ENCODE measurements around the gene UBA7. TPM values are rescaled to one million over a fixed set of nuclear protein-coding genes. Genes with fewer than 3 reads are reported as not detected.

The UBA7 gene
- total RNA-seq, 4 donors from 2014 or later = 77.5 to 112 (median 94.0) TPM

- no peaks in the 10 kb centered on the region for H3K36me3 ChIP-seq
- no peak overlapping the region for H3K27ac ChIP-seq
- no peaks in the 10 kb centered on the region for H3K27me3 ChIP-seq
- H3K4me1 ChIP-seq = peaks cover 0 to 14% (median 4%) of the 10 kb centered on the region in 4 donors
- no peak overlapping the region for H3K4me3 ChIP-seq
- intact Hi-C loops (cut with DNase I; ENCODE audit: low total_unique reads) = no loop called here
- WGBS, 2 donors (ENCODE audit: low coverage in 1 of 2) = 74 to 83% methylated on average over 1 of the region's 1 CpG
- no peaks in the 10 kb centered on the region for H3K9me3 ChIP-seq
- TF ChIP-seq POLR2AphosphoS5 (IDR thresholded peaks at IDR 0.05) = no peak
- TF ChIP-seq, protein P1, sequence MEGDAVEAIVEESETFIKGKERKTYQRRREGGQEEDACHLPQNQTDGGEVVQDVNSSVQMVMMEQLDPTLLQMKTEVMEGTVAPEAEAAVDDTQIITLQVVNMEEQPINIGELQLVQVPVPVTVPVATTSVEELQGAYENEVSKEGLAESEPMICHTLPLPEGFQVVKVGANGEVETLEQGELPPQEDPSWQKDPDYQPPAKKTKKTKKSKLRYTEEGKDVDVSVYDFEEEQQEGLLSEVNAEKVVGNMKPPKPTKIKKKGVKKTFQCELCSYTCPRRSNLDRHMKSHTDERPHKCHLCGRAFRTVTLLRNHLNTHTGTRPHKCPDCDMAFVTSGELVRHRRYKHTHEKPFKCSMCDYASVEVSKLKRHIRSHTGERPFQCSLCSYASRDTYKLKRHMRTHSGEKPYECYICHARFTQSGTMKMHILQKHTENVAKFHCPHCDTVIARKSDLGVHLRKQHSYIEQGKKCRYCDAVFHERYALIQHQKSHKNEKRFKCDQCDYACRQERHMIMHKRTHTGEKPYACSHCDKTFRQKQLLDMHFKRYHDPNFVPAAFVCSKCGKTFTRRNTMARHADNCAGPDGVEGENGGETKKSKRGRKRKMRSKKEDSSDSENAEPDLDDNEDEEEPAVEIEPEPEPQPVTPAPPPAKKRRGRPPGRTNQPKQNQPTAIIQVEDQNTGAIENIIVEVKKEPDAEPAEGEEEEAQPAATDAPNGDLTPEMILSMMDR (IDR thresholded peaks at IDR 0.05) = no peak
- no peak for TF ChIP-seq POLR2A (IDR thresholded peaks at IDR 0.05)
- no peak for TF ChIP-seq EP300 (IDR thresholded peaks at IDR 0.05; ENCODE audit: low read depth)
- no peak for DNase-seq
- in situ Hi-C loops (cut with MboI; ENCODE audit: low pct_ligation_motif_present in 1 of 4, low pct_unique_long_range_greater_than_20kb in 1 of 4, low sequenced_read_pairs in 3 of 4) = no loop called here
These were observed 57.7 kb downstream of the UBA7 start for GRCh38 chr3:49756036-49756435.

Small RNA genes lying within 50 kb of the gene (small RNA-seq; reads per million reads assigned to genes)
- gene COX6CP14 (0 reads per million in 4 donors), gene RN7SL217P (0 reads per million in 4 donors)

Other genes with a start within 250 kb of the UBA7 start
- gene APEH, start 139.6 kb downstream of the UBA7 start, total RNA-seq = 100 to 1,000 TPM in 3 of 4 donors, 10 to 100 TPM in 1; 53.9 to 151 (median 116) TPM
- 100 to 1,000 TPM in 1 of 4 donors, 10 to 100 TPM in 3; 12.2 to 116 (median 15.1) TPM for gene MST1, start 124.5 kb downstream of the UBA7 start, total RNA-seq
- gene RNF123, start 124.4 kb downstream of the UBA7 start, total RNA-seq = 10 to 100 TPM; 34.6 to 99.5 (median 52.1) TPM
- under 1 TPM in 2 of 4 donors, not detected in 2; 0.68 to 0.79 TPM for gene AMIGO3, start 94.3 kb downstream of the UBA7 start, total RNA-seq
- gene GMPPB, start 90.0 kb downstream of the UBA7 start, total RNA-seq = 10 to 100 TPM; 37.2 to 53.9 (median 44.2) TPM
- gene IP6K1, start 27.4 kb downstream of the UBA7 start, total RNA-seq = 10 to 100 TPM; 20.5 to 40.7 (median 39.7) TPM
- gene CDHR4, start 14.1 kb downstream of the UBA7 start, total RNA-seq = not detected
- gene INKA1, start 10.7 kb downstream of the UBA7 start, total RNA-seq = 1 to 10 TPM in 2 of 4 donors, not detected in 2; 1.4 to 1.5 TPM
- 1 to 10 TPM; 1.2 to 1.7 (median 1.6) TPM for gene TRAIP, start 42.6 kb upstream of the UBA7 start, total RNA-seq
- under 1 TPM in 1 of 4 donors, not detected in 3; 0.14 TPM for gene CAMKV, start 56.0 kb upstream of the UBA7 start, total RNA-seq
- gene MST1R, start 89.9 kb upstream of the UBA7 start, total RNA-seq = 100 to 1,000 TPM in 3 of 4 donors, 10 to 100 TPM in 1; 92.8 to 323 (median 138) TPM
- 10 to 100 TPM in 1 of 4 donors, 1 to 10 TPM in 2, under 1 TPM in 1; 0.80 to 10.5 (median 8.7) TPM for gene MON1A, start 115.9 kb upstream of the UBA7 start, total RNA-seq
- gene RBM6, start 126.2 kb upstream of the UBA7 start, total RNA-seq = 100 to 1,000 TPM in 3 of 4 donors, 10 to 100 TPM in 1; 89.7 to 256 (median 152) TPM

Measured in transverse colon (tissue), 4 donors.